ENCODE measurements around the gene DNAJB4. TPM values are rescaled to one million over a fixed set of nuclear protein-coding genes. Genes with fewer than 3 reads are reported as not detected.

The DNAJB4 gene
- total RNA-seq, 1 donor from 2014 or later, result 29.0 TPM

- intact Hi-C loops (cut with DNase I), result no loop called here
- no peak for DNase-seq
Observed at GRCh38 chr1:78029793-78030192, 25.1 kb downstream of the DNAJB4 start.

GRCh38 chr1:78032996-78033796, 28.5 kb downstream of the DNAJB4 start:
- intact Hi-C loops (cut with DNase I), result no loop called here
- Histone ChIP-seq H3K4me3 (no peak overlapping the region), H3K27me3 (ENCODE audit: low read depth) (no peaks in the 10 kb centered on the region), H3K36me3 (no peaks in the 10 kb centered on the region), H3K9me3 (no peaks in the 10 kb centered on the region), H3K27ac (no peak overlapping the region), H3K4me1 (peaks cover 4% of the 10 kb centered on the region)
- ATAC-seq (no peak), DNase-seq (no peak)
- TF ChIP-seq CTCF (IDR thresholded peaks at IDR 0.05), result no peak

More at GRCh38 chr1:78029793-78030192, 25.1 kb downstream of the DNAJB4 start:
- TF ChIP-seq CTCF (IDR thresholded peaks at IDR 0.05), result no peak
- Histone ChIP-seq H3K27me3 (ENCODE audit: low read depth) (no peaks in the 10 kb centered on the region), H3K9me3 (no peaks in the 10 kb centered on the region), H3K36me3 (no peaks in the 10 kb centered on the region), H3K4me3 (no peak overlapping the region), H3K27ac (no peak overlapping the region), H3K4me1 (no peaks in the 10 kb centered on the region)
- ATAC-seq, result no peak

- no peak overlapping the region for H3K27ac ChIP-seq
- DNase-seq (no peak), ATAC-seq (no peak)
- H3K36me3 ChIP-seq, result no peaks in the 10 kb centered on the region
- TF ChIP-seq CTCF (IDR thresholded peaks at IDR 0.05), result no peak
- intact Hi-C loops (cut with DNase I), result no loop called here
- no peaks in the 10 kb centered on the region for H3K27me3 ChIP-seq (ENCODE audit: low read depth)
- no peaks in the 10 kb centered on the region for H3K9me3 ChIP-seq
- peaks cover 7% of the 10 kb centered on the region for H3K4me1 ChIP-seq
- no peak overlapping the region for H3K4me3 ChIP-seq
Observed at GRCh38 chr1:78033797-78034172, 29.0 kb downstream of the DNAJB4 start.

GRCh38 chr1:78035121-78035520, 30.4 kb downstream of the DNAJB4 start:
- H3K27me3 ChIP-seq (ENCODE audit: low read depth), result no peaks in the 10 kb centered on the region
- H3K9me3 ChIP-seq, result no peaks in the 10 kb centered on the region
- DNase-seq, result no peak
- no peak for TF ChIP-seq CTCF (IDR thresholded peaks at IDR 0.05)
- no peak for ATAC-seq
- intact Hi-C loops (cut with DNase I), result no loop called here
- no peak overlapping the region for H3K4me3 ChIP-seq
- H3K4me1 ChIP-seq, result peaks cover 7% of the 10 kb centered on the region
- H3K27ac ChIP-seq, result no peak overlapping the region
- H3K36me3 ChIP-seq, result no peaks in the 10 kb centered on the region

- ATAC-seq (no peak), DNase-seq (no peak)
- H3K4me1 ChIP-seq, result peaks cover 7% of the 10 kb centered on the region
- H3K27ac ChIP-seq, result no peak overlapping the region
- no peak for TF ChIP-seq CTCF (IDR thresholded peaks at IDR 0.05)
- H3K9me3 ChIP-seq, result no peaks in the 10 kb centered on the region
- H3K27me3 ChIP-seq (ENCODE audit: low read depth), result no peaks in the 10 kb centered on the region
- no peaks in the 10 kb centered on the region for H3K36me3 ChIP-seq
- no peak overlapping the region for H3K4me3 ChIP-seq
- intact Hi-C loops (cut with DNase I), result no loop called here
Observed at GRCh38 chr1:78036450-78036849, 31.7 kb downstream of the DNAJB4 start.

All from lower lobe of right lung (tissue), 2 donors.